Measurements from ENCODE around the gene KRTAP10-3.

The KRTAP10-3 gene

GRCh38 chr21:44529503-44530125 is 29.0 kb downstream of the KRTAP10-3 start:
- TF ChIP-seq CTCF (IDR thresholded peaks at IDR 0.05; ENCODE audit: extremely low read depth, insufficient read depth, missing control alignments) = no peak
- DNase-seq (ENCODE audit: low spot score) = no peak
- in situ Hi-C loops (cut with MboI; ENCODE audit: low pct_unique_long_range_greater_than_20kb, low sequenced_read_pairs, unreplicated experiment) = no loop called here

- DNase-seq (ENCODE audit: low spot score) = no peak
- in situ Hi-C loops (cut with MboI; ENCODE audit: low pct_unique_long_range_greater_than_20kb, low sequenced_read_pairs, unreplicated experiment) = no loop called here
- no peak for TF ChIP-seq CTCF (IDR thresholded peaks at IDR 0.05; ENCODE audit: extremely low read depth, insufficient read depth, missing control alignments)
These were observed 29.6 kb downstream of the KRTAP10-3 start for GRCh38 chr21:44529011-44529421.

- in situ Hi-C loops (cut with MboI; ENCODE audit: low pct_unique_long_range_greater_than_20kb, low sequenced_read_pairs, unreplicated experiment) = no loop called here
- no peak for DNase-seq (ENCODE audit: low spot score)
- no peak for TF ChIP-seq CTCF (IDR thresholded peaks at IDR 0.05; ENCODE audit: extremely low read depth, insufficient read depth, missing control alignments)
These were observed 30.0 kb downstream of the KRTAP10-3 start for GRCh38 chr21:44528634-44528995.

GRCh38 chr21:44527983-44528633 is 30.5 kb downstream of the KRTAP10-3 start:
- in situ Hi-C loops (cut with MboI; ENCODE audit: low pct_unique_long_range_greater_than_20kb, low sequenced_read_pairs, unreplicated experiment) = no loop called here
- no peak for DNase-seq (ENCODE audit: low spot score)
- TF ChIP-seq CTCF (IDR thresholded peaks at IDR 0.05; ENCODE audit: extremely low read depth, insufficient read depth, missing control alignments) = no peak

- no peak for DNase-seq (ENCODE audit: low spot score)
- in situ Hi-C loops (cut with MboI; ENCODE audit: low pct_unique_long_range_greater_than_20kb, low sequenced_read_pairs, unreplicated experiment) = no loop called here
- no peak for TF ChIP-seq CTCF (IDR thresholded peaks at IDR 0.05; ENCODE audit: extremely low read depth, insufficient read depth, missing control alignments)
These were observed 31.2 kb downstream of the KRTAP10-3 start for GRCh38 chr21:44527156-44527982.

- no peak for TF ChIP-seq CTCF (IDR thresholded peaks at IDR 0.05; ENCODE audit: extremely low read depth, insufficient read depth, missing control alignments)
- in situ Hi-C loops (cut with MboI; ENCODE audit: low pct_unique_long_range_greater_than_20kb, low sequenced_read_pairs, unreplicated experiment) = no loop called here
These were observed 32.2 kb downstream of the KRTAP10-3 start for GRCh38 chr21:44526096-44526997.

More at GRCh38 chr21:44526096-44526997, 32.2 kb downstream of the KRTAP10-3 start:
- no peak for DNase-seq (ENCODE audit: low spot score)

Measured in GM13977 (cell line).